CD14-positive monocyte (primary cell): ENCODE measurements around the gene CENPB. TPM values are rescaled to one million over a fixed set of nuclear protein-coding genes. Genes with fewer than 3 reads are reported as not detected.

Experiments
- DNase-seq, 3 donors: peaks; one replicate each; pipeline ENCODE4 v3.0.0-alpha.2; 2011 to 2022
- H2AFZ ChIP-seq: 2 replicates; pipeline ENCODE4 v1.6.0; 2012; ENCODE audit warnings: mild to moderate bottlenecking, low read depth, low read length, inconsistent platforms; ENCODE audit not compliant: insufficient read depth, poor library complexity, severe bottlenecking
- H3K27ac ChIP-seq, 2 donors: 1 replicate in 1 of 2; 2 replicates in 1 of 2; pipeline ENCODE4 v1.5.1; 2012 to 2013; ENCODE audit warnings: low read length in 2 of 2, control low read depth in 1 of 2, inconsistent platforms in 1 of 2, low read depth in 1 of 2, mild to moderate bottlenecking in 1 of 2
- H3K27me3 ChIP-seq, 2 donors: one replicate each; pipeline versions ENCODE4 v1.6.0 to v1.6.1; 2011 to 2013; ENCODE audit warnings: low read length in 2 of 2; ENCODE audit not compliant: control insufficient read depth in 2 of 2, insufficient read depth in 2 of 2
- H3K36me3 ChIP-seq, 2 donors: replicated peaks in 1 of 2; 1 replicate in 1 of 2; 2 replicates in 1 of 2; pipeline versions ENCODE4 v1.5.1 to v1.6.1; 2012 to 2013; ENCODE audit warnings: low read length in 2 of 2, control low read depth in 1 of 2, inconsistent platforms in 1 of 2, mild to moderate bottlenecking in 1 of 2; ENCODE audit not compliant: insufficient read depth in 2 of 2, control insufficient read depth in 1 of 2
- H3K4me1 ChIP-seq, 2 donors: 1 replicate in 1 of 2; 2 replicates in 1 of 2; pipeline versions ENCODE4 v1.5.1 to v1.6.1; 2012 to 2013; ENCODE audit warnings: low read length in 2 of 2, control low read depth in 1 of 2, inconsistent platforms in 1 of 2, mild to moderate bottlenecking in 1 of 2, moderate library complexity in 1 of 2; ENCODE audit not compliant: insufficient read depth in 2 of 2, control insufficient read depth in 1 of 2
- H3K4me2 ChIP-seq: replicated peaks from 2 replicates; pipeline ENCODE3; 2012; ENCODE audit warnings: low read length, moderate library complexity, mild to moderate bottlenecking; ENCODE audit not compliant: poor library complexity, severe bottlenecking; ENCODE audit errors: extremely low read depth
- H3K4me3 ChIP-seq, 3 experiments: fragments of 200-600 bp in 1 of 3; sonication (generic) in 1 of 3; replicated peaks in 1 of 3; 1 replicate in 2 of 3; 2 replicates in 1 of 3; pipeline ENCODE4 v1.5.1; 2011 to 2013; ENCODE audit warnings: low read length in 3 of 3, mild to moderate bottlenecking in 3 of 3, control low read depth in 2 of 3, low read depth in 2 of 3, inconsistent platforms in 1 of 3, moderate library complexity in 1 of 3
- H3K79me2 ChIP-seq: 2 replicates; pipeline ENCODE4 v1.6.0; 2012; ENCODE audit warnings: mild to moderate bottlenecking, control low read depth, inconsistent platforms, low read length, moderate library complexity; ENCODE audit not compliant: insufficient read depth
- H3K9ac ChIP-seq: 2 replicates; pipeline ENCODE4 v1.6.0; 2017; ENCODE audit warnings: low read length, mild to moderate bottlenecking; ENCODE audit not compliant: insufficient read depth, poor library complexity, severe bottlenecking
- H3K9me3 ChIP-seq, 2 donors: replicated peaks in 1 of 2; 1 replicate in 1 of 2; 2 replicates in 1 of 2; pipeline versions ENCODE4 v1.5.1 to v1.6.1; 2012 to 2013; ENCODE audit warnings: low read length in 2 of 2, control low read depth in 1 of 2; ENCODE audit not compliant: control insufficient read depth in 1 of 2, insufficient read depth in 1 of 2
- H4K20me1 ChIP-seq: 2 replicates; pipeline ENCODE4 v1.6.0; 2012; ENCODE audit warnings: mild to moderate bottlenecking, low read length, control low read depth, moderate library complexity; ENCODE audit not compliant: insufficient read depth
- H3K27ac Mint-ChIP-seq, 7 donors: one replicate each; pipeline ENCODE4 v1.8.0; 2020; ENCODE audit warnings: mild to moderate bottlenecking in 7 of 7, mixed read lengths in 7 of 7, moderate library complexity in 6 of 7, inconsistent platforms in 2 of 7
- H3K27me3 Mint-ChIP-seq, 3 donors: one replicate each; pipeline ENCODE4 v1.8.0; 2021 to 2022; ENCODE audit warnings: low read depth in 3 of 3, mild to moderate bottlenecking in 3 of 3, mixed read lengths in 3 of 3, moderate library complexity in 3 of 3, inconsistent platforms in 1 of 3
- H3K36me3 Mint-ChIP-seq, 2 donors: one replicate each; pipeline ENCODE4 v1.8.0; 2020; ENCODE audit warnings: mixed read lengths in 2 of 2, inconsistent platforms in 1 of 2, mild to moderate bottlenecking in 1 of 2
- H3K4me1 Mint-ChIP-seq: one replicate; pipeline ENCODE4 v1.8.0; 2020; ENCODE audit warnings: mild to moderate bottlenecking, mixed read lengths
- H3K4me3 Mint-ChIP-seq, 2 donors: one replicate each; pipeline ENCODE4 v1.8.0; 2020; ENCODE audit warnings: mild to moderate bottlenecking in 2 of 2, mixed read lengths in 2 of 2, moderate library complexity in 1 of 2
- H3K9me3 Mint-ChIP-seq, 7 donors: one replicate each; pipeline ENCODE4 v1.8.0; 2020 to 2022; ENCODE audit warnings: mixed read lengths in 7 of 7, mild to moderate bottlenecking in 6 of 7, moderate library complexity in 6 of 7, inconsistent platforms in 2 of 7
- CTCF ChIP-seq: fragments of 200-600 bp; IDR thresholded peaks from one replicate; pipeline ENCODE4 v1.8.0; 2022; ENCODE audit warnings: antibody characterized with exemption, mild to moderate bottlenecking
- WGBS: methylation state at CpG from one replicate; pipeline ENCODE4 v1.1.5; 2013; ENCODE audit warnings: missing lambda C conversion rate; ENCODE audit not compliant: insufficient coverage; 5-methylcytosine and 5-hydroxymethylcytosine counted together
- intact Hi-C, 2 donors: fragments of 100-400 bp; cut with micrococcal nuclease; formaldehyde crosslinking; loops; one replicate each; pipeline versions ENCODE4 v1.15.0 to v1.15.1; 2023
- polyA plus RNA-seq, 3 donors: library from polyadenylated mRNA; depleted of rRNA in 1 of 3; unstranded in 2 of 3; stranded (reverse) in 1 of 3; fragments of 300-500 nt in 2 of 3; fragments of >200 nt in 1 of 3; fragmentation: Illumina TruSeq in 2 of 3; gene quantifications; 1 replicate in 2 of 3; 2 replicates in 1 of 3; pipeline ENCODE4 v1.2.3, GENCODE V29; 2012 to 2021

Gene CENPB
- polyA plus RNA-seq, 3 donors, result 1.1 to 18.9 (median 1.4) TPM

- Histone ChIP-seq H3K27ac (no peak overlapping the region), H2AFZ (no peak overlapping the region), H4K20me1 (no peaks in the 10 kb centered on the region), H3K79me2 (no peaks in the 10 kb centered on the region), H3K27me3 (no peaks in the 10 kb centered on the region), H3K4me1 (no peaks in the 10 kb centered on the region), H3K9me3 (no peaks in the 10 kb centered on the region), H3K4me3 (no peak overlapping the region), H3K36me3 (peaks cover 26 to 47% of the 10 kb centered on the region in 2 donors), H3K4me2 (no peak overlapping the region), H3K9ac (no peak overlapping the region)
- Mint-ChIP-seq H3K36me3 (peaks cover 37 to 54% of the 10 kb centered on the region in 2 donors), H3K27me3 (no peaks in the 10 kb centered on the region), H3K9me3 (peaks cover 0 to 5% (median 0%) of the 10 kb centered on the region in 7 donors), H3K27ac (no peak overlapping the region), H3K4me1 (peaks cover 8% of the 10 kb centered on the region), H3K4me3 (no peak overlapping the region)
- TF ChIP-seq CTCF, result no peak
- WGBS, result 52% methylated on average over 3 of the region's 3 CpGs
- intact Hi-C loops, result loop anchor here in 1 of 2 donors (10.0 kb wide), 1 partner anchor 64 kb away; the partner anchor contains the start of gene ADISSP
- no peak for DNase-seq
These were observed 42.3 kb upstream of the CENPB start for GRCh38 chr20:3828798-3829197.

GRCh38 chr20:3826420-3826819 is 39.9 kb upstream of the CENPB start:
- Histone ChIP-seq H3K9me3 (no peaks in the 10 kb centered on the region), H3K4me3 (no peak overlapping the region), H4K20me1 (no peaks in the 10 kb centered on the region), H3K4me1 (peaks cover 2% of the 10 kb centered on the region in 2 donors), H3K27ac (peak overlapping the region in 1 of 2 donors; percentile 1), H3K27me3 (no peaks in the 10 kb centered on the region), H3K4me2 (no peak overlapping the region), H3K36me3 (peaks cover 41 to 68% of the 10 kb centered on the region in 2 donors), H2AFZ (no peak overlapping the region), H3K79me2 (peaks cover 8% of the 10 kb centered on the region), H3K9ac (no peak overlapping the region)
- peaks cover 7% of the 10 kb centered on the region for H3K4me1 Mint-ChIP-seq
- H3K9me3 Mint-ChIP-seq, result peaks cover 0 to 5% (median 0%) of the 10 kb centered on the region in 7 donors
- WGBS, result 67% methylated on average over 4 of the region's 4 CpGs
- no peak for DNase-seq
- H3K27ac Mint-ChIP-seq, result peak overlapping the region in 4 of 7 donors; percentile 7 to 69 (median 51)
- peaks cover 53 to 76% of the 10 kb centered on the region in 2 donors for H3K36me3 Mint-ChIP-seq
- no peak for TF ChIP-seq CTCF
- no peaks in the 10 kb centered on the region for H3K27me3 Mint-ChIP-seq
- H3K4me3 Mint-ChIP-seq, result no peak overlapping the region
- intact Hi-C loops, result loop anchor here in 1 of 2 donors (10.0 kb wide), 1 partner anchor 62 kb away; the partner anchor contains the start of gene ADISSP
